ENCODE data around the gene ACO2.

ACO2 gene

GRCh38 chr22:41491374-41492100, 22.6 kb downstream of the ACO2 start:
- DNase-seq, result no peak

- DNase-seq, result no peak
Measured at GRCh38 chr22:41498303-41498835, 29.5 kb downstream of the ACO2 start.

- DNase-seq, result no peak
Measured at GRCh38 chr22:41499624-41500280, 30.8 kb downstream of the ACO2 start.

- DNase-seq, result no peak
Measured at GRCh38 chr22:41500303-41500702, 31.4 kb downstream of the ACO2 start.

- peak; percentile 34 for DNase-seq
Measured at GRCh38 chr22:41501209-41501608, 32.3 kb downstream of the ACO2 start.

GRCh38 chr22:41504397-41504796, 35.5 kb downstream of the ACO2 start:
- no peak for DNase-seq

GRCh38 chr22:41504816-41505215, 35.9 kb downstream of the ACO2 start:
- no peak for DNase-seq

- no peak for DNase-seq
Measured at GRCh38 chr22:41505511-41506220, 36.7 kb downstream of the ACO2 start.

- DNase-seq, result no peak
Measured at GRCh38 chr22:41507330-41508063, 38.6 kb downstream of the ACO2 start.

- DNase-seq, result no peak
Measured at GRCh38 chr22:41508770-41509170, 39.9 kb downstream of the ACO2 start.

GRCh38 chr22:41511521-41511968, 42.6 kb downstream of the ACO2 start:
- no peak for DNase-seq

- DNase-seq, result peak; percentile 66
Measured at GRCh38 chr22:41512421-41513194, 43.7 kb downstream of the ACO2 start.

GRCh38 chr22:41513391-41513790, 44.5 kb downstream of the ACO2 start:
- no peak for DNase-seq

GRCh38 chr22:41516462-41516861, 47.5 kb downstream of the ACO2 start:
- DNase-seq, result no peak

- peak; percentile 66 for DNase-seq
Measured at GRCh38 chr22:41517172-41518047, 48.5 kb downstream of the ACO2 start.

- no peak for DNase-seq
Measured at GRCh38 chr22:41518048-41518347, 49.1 kb downstream of the ACO2 start.

- no peak for DNase-seq
Measured at GRCh38 chr22:41521126-41521525, 52.2 kb downstream of the ACO2 start.

GRCh38 chr22:41522813-41523212, 53.9 kb downstream of the ACO2 start:
- no peak for DNase-seq

- DNase-seq, result no peak
Measured at GRCh38 chr22:41523464-41524221, 54.7 kb downstream of the ACO2 start.

- DNase-seq, result no peak
Measured at GRCh38 chr22:41524251-41524661, 55.3 kb downstream of the ACO2 start.

All from NCI-H69 (cell line).